Measurements from ENCODE around the gene GPR161.

Gene GPR161

GRCh38 chr1:168146160-168146539 is 9.4 kb upstream of the GPR161 start:
- no peak for DNase-seq

GRCh38 chr1:168145184-168146159 is 8.7 kb upstream of the GPR161 start:
- peak; percentile 77 for DNase-seq

GRCh38 chr1:168141871-168142385 is 5.2 kb upstream of the GPR161 start:
- DNase-seq: no peak

GRCh38 chr1:168139070-168139469 is 2.3 kb upstream of the GPR161 start:
- DNase-seq: no peak

GRCh38 chr1:168138134-168138533 is 1.4 kb upstream of the GPR161 start:
- no peak for DNase-seq

GRCh38 chr1:168137515-168137821 is 738 bp upstream of the GPR161 start:
- DNase-seq: no peak

GRCh38 chr1:168135921-168136708 is 615 bp downstream of the GPR161 start:
- DNase-seq: no peak

GRCh38 chr1:168135116-168135920 is 1.4 kb downstream of the GPR161 start:
- no peak for DNase-seq

GRCh38 chr1:168134642-168135041 is 2.1 kb downstream of the GPR161 start:
- no peak for DNase-seq

- no peak for DNase-seq
These were observed 2.6 kb downstream of the GPR161 start for GRCh38 chr1:168134132-168134531.

GRCh38 chr1:168129933-168130332 is 6.8 kb downstream of the GPR161 start:
- DNase-seq: no peak

GRCh38 chr1:168127503-168127902 is 9.2 kb downstream of the GPR161 start:
- no peak for DNase-seq

- DNase-seq: no peak
These were observed 11.7 kb downstream of the GPR161 start for GRCh38 chr1:168125051-168125450.

- DNase-seq: no peak
These were observed 15.2 kb downstream of the GPR161 start for GRCh38 chr1:168121401-168122011.

- no peak for DNase-seq
These were observed 17.0 kb downstream of the GPR161 start for GRCh38 chr1:168119750-168120149.

GRCh38 chr1:168116327-168116799 is 20.4 kb downstream of the GPR161 start:
- DNase-seq: no peak

- DNase-seq: peak; percentile 45
These were observed 21.9 kb downstream of the GPR161 start for GRCh38 chr1:168114845-168115244.

- DNase-seq: peak; percentile 28
These were observed 23.9 kb downstream of the GPR161 start for GRCh38 chr1:168112673-168113305.

- no peak for DNase-seq
These were observed 25.7 kb downstream of the GPR161 start for GRCh38 chr1:168110896-168111545.

- no peak for DNase-seq
These were observed 30.5 kb downstream of the GPR161 start for GRCh38 chr1:168106274-168106673.

GRCh38 chr1:168105846-168106245 is 30.9 kb downstream of the GPR161 start:
- DNase-seq: no peak

Data from NCI-H1694 treated with DMSO at 0.1 percent for 48 hours (cell line).